Measurements from ENCODE around the gene SPRR1A.

SPRR1A gene

GRCh38 chr1:152983743-152984142 lies at the start of gene SPRR1A:
TSS of gene SPRR1A (plus strand) at chr1:152984081. CDS start at chr1:152985231, 1,150 bp downstream.
- no peak for DNase-seq

- DNase-seq = no peak
Observed at GRCh38 chr1:152940614-152941013, 43.3 kb upstream of the SPRR1A start.

- DNase-seq = no peak
Observed at GRCh38 chr1:152941037-152941711, 42.7 kb upstream of the SPRR1A start.

- no peak for DNase-seq
Observed at GRCh38 chr1:152942161-152942560, 41.7 kb upstream of the SPRR1A start.

- DNase-seq = no peak
Observed at GRCh38 chr1:152946248-152946647, 37.6 kb upstream of the SPRR1A start.

- DNase-seq = no peak
Observed at GRCh38 chr1:152946651-152947256, 37.1 kb upstream of the SPRR1A start, which contains the start of gene SPRR5. TSS of gene SPRR5 (plus strand) at chr1:152947206. CDS start at chr1:152948555, 1,349 bp downstream.

GRCh38 chr1:152951711-152952110 lies 32.2 kb upstream of the SPRR1A start:
- no peak for DNase-seq

- no peak for DNase-seq
Observed at GRCh38 chr1:152953761-152954160, 30.1 kb upstream of the SPRR1A start.

- DNase-seq = no peak
Observed at GRCh38 chr1:152954436-152954835, 29.4 kb upstream of the SPRR1A start.

- DNase-seq = no peak
Observed at GRCh38 chr1:152957561-152957960, 26.3 kb upstream of the SPRR1A start.

GRCh38 chr1:152959273-152959672 lies 24.6 kb upstream of the SPRR1A start:
- DNase-seq = no peak

GRCh38 chr1:152959801-152960451 lies 24.0 kb upstream of the SPRR1A start:
- DNase-seq = no peak

GRCh38 chr1:152960452-152961044 lies 23.3 kb upstream of the SPRR1A start:
- DNase-seq = no peak

- DNase-seq = no peak
Observed at GRCh38 chr1:152961226-152961891, 22.5 kb upstream of the SPRR1A start.

- no peak for DNase-seq
Observed at GRCh38 chr1:152962876-152963415, 20.9 kb upstream of the SPRR1A start.

GRCh38 chr1:152964536-152964935 lies 19.3 kb upstream of the SPRR1A start:
- no peak for DNase-seq

- DNase-seq = no peak
Observed at GRCh38 chr1:152965853-152966252, 18.0 kb upstream of the SPRR1A start.

GRCh38 chr1:152967201-152967600 lies 16.7 kb upstream of the SPRR1A start:
- no peak for DNase-seq

- DNase-seq = no peak
Observed at GRCh38 chr1:152968248-152968647, 15.6 kb upstream of the SPRR1A start.

GRCh38 chr1:152969036-152969435 lies 14.8 kb upstream of the SPRR1A start:
- no peak for DNase-seq

GRCh38 chr1:152970495-152970894 lies 13.4 kb upstream of the SPRR1A start, which contains the start of gene SPRR4:
TSS of gene SPRR4 (plus strand) at chr1:152970648. CDS start at chr1:152971891, 1,243 bp downstream.
- no peak for DNase-seq

GRCh38 chr1:152972196-152972886 lies 11.5 kb upstream of the SPRR1A start:
- no peak for DNase-seq

Measured in GF-D8 (cell line).